Uterus (tissue), 4 donors: ENCODE measurements around the gene DNPEP. TPM values are rescaled to one million over a fixed set of nuclear protein-coding genes. Genes with fewer than 3 reads are reported as not detected.

Source experiments
- DNase-seq, 2 donors: peaks; one replicate each; pipeline ENCODE4 v3.0.0-alpha.2; 2019 to 2020
- H3K27ac ChIP-seq, 2 donors: fragments of 200-600 bp; sonication (generic); 1 replicate in 1 of 2; 2 replicates in 1 of 2; pipeline ENCODE4 v1.5.1; 2016 to 2018
- H3K27me3 ChIP-seq, 2 donors: fragments of 200-600 bp; sonication (generic); one replicate each; pipeline ENCODE4 v1.5.1; 2018 to 2019; ENCODE audit warnings: control low read depth in 1 of 2
- H3K36me3 ChIP-seq, 2 donors: fragments of 200-600 bp; sonication (generic); one replicate each; pipeline ENCODE4 v1.5.1; 2019; ENCODE audit warnings: control low read depth in 1 of 2
- H3K4me1 ChIP-seq, 2 donors: fragments of 200-600 bp; sonication (generic); one replicate each; pipeline ENCODE4 v1.5.1; 2018 to 2019; ENCODE audit warnings: control low read depth in 1 of 2
- H3K4me3 ChIP-seq, 2 donors: fragments of 200-600 bp; sonication (generic); 1 replicate in 1 of 2; 2 replicates in 1 of 2; pipeline ENCODE4 v1.5.1; 2018 to 2019; ENCODE audit warnings: mild to moderate bottlenecking in 1 of 2
- H3K9me3 ChIP-seq, 2 donors: fragments of 200-600 bp; sonication (generic); one replicate each; pipeline ENCODE4 v1.5.1; 2019; ENCODE audit warnings: control low read depth in 1 of 2
- POLR2A ChIP-seq, 2 donors: fragments of 450-650 bp; IDR thresholded peaks; one replicate each; pipeline ENCODE4 v1.6.1; 2016; ENCODE audit warnings: antibody characterized with exemption in 2 of 2, mild to moderate bottlenecking in 1 of 2, moderate library complexity in 1 of 2
- intact Hi-C: fragments of 100-400 bp; cut with DNase I; formaldehyde crosslinking; loops from one replicate; pipeline ENCODE4 v1.15.1; 2023; ENCODE audit warnings: low total_unique reads
- small RNA-seq: library from RNA; depleted of rRNA; stranded (forward); fragments of <200 nt; gene quantifications from one replicate; pipeline ENCODE3, GENCODE V24; 2016
- total RNA-seq, 4 donors: library from RNA; depleted of rRNA in 3 of 4; stranded (reverse); fragments of >200 nt in 3 of 4; gene quantifications; one replicate each; pipeline versions ENCODE4 v1.1.0 to v1.2.4, GENCODE V29; 2014 to 2023
- TF ChIP-seq, protein P1 (sequence below), 4 experiments: fragments of 200-600 bp in 2 of 4; fragments of 450-650 bp in 2 of 4; sonication (generic) in 2 of 4; IDR thresholded peaks; one replicate each; pipeline ENCODE4 v1.5.1; 2016 to 2019; ENCODE audit warnings: antibody characterized with exemption in 4 of 4, mild to moderate bottlenecking in 2 of 4, moderate library complexity in 1 of 4
- donor health status: DM: yes; HTN: yes; CAD: no.

The DNPEP gene
- total RNA-seq, 4 donors from 2014 or later, result 35.9 to 93.7 (median 47.5) TPM

DNA sequence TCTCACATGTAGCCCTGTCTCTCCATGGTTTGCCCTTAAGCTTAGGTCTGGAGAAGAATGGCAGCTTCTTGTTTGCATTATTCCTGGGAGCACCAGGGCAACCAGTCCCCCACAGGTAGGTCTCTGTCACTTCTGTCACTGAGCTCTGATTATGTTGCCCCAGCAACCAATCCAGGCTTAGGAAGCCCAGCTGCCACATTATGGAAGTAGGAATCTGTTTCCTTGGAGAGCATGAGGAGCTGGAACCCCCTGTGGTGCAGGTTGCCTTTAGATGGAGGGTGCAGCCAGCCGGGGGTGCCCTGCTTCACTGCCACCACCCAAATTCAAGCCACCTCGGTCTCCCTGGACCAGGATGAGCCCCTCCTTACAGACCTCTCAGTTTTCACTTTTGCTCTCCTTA, 60.0 kb downstream of the DNPEP start:
- Histone ChIP-seq H3K9me3 (no peaks in the 10 kb centered on the region), H3K27me3 (peaks cover 10 to 13% of the 10 kb centered on the region in 2 donors), H3K4me1 (no peaks in the 10 kb centered on the region), H3K27ac (no peak overlapping the region), H3K4me3 (no peak overlapping the region), H3K36me3 (no peaks in the 10 kb centered on the region)
- TF ChIP-seq, protein P1, sequence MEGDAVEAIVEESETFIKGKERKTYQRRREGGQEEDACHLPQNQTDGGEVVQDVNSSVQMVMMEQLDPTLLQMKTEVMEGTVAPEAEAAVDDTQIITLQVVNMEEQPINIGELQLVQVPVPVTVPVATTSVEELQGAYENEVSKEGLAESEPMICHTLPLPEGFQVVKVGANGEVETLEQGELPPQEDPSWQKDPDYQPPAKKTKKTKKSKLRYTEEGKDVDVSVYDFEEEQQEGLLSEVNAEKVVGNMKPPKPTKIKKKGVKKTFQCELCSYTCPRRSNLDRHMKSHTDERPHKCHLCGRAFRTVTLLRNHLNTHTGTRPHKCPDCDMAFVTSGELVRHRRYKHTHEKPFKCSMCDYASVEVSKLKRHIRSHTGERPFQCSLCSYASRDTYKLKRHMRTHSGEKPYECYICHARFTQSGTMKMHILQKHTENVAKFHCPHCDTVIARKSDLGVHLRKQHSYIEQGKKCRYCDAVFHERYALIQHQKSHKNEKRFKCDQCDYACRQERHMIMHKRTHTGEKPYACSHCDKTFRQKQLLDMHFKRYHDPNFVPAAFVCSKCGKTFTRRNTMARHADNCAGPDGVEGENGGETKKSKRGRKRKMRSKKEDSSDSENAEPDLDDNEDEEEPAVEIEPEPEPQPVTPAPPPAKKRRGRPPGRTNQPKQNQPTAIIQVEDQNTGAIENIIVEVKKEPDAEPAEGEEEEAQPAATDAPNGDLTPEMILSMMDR (IDR thresholded peaks at IDR 0.05), result no peak
- DNase-seq, result no peak
- intact Hi-C loops, result no loop called here

DNA sequence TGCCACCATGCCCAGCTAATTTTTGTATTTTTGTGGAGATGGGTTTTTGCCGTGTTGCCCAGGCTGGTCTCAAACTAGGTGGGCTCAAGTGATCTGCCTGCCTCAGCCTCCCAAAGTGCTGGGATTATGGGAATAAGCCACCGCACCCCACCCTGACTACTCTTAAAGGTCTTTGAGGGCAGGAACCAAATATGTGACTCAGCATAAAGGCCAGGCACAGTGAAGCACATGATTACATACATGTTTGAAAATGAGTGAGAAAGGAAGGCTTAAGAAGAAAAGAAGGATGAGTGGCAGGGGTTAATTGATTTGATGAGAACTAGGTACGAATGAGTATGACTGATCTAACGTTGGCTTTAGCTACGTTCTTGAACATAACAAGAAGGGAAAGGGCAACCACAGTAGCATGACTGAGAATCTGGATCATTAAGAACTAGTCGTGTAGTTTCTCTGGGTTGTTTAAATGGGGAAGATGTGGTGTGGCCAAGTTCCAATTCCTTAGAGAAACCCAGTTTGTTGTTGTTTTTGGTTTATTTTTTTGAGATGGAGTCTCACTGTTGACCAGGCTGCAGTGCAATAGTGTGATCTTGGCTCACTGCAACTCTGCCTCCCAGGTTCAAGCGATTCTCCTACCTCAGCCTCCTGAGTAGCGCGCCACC, 61.9 kb downstream of the DNPEP start:
- TF ChIP-seq, protein P1 (IDR thresholded peaks at IDR 0.05), result no peak
- TF ChIP-seq POLR2A (IDR thresholded peaks at IDR 0.05), result no peak
- intact Hi-C loops, result no loop called here
- Histone ChIP-seq H3K4me3 (no peak overlapping the region), H3K9me3 (no peaks in the 10 kb centered on the region), H3K36me3 (no peaks in the 10 kb centered on the region), H3K4me1 (no peaks in the 10 kb centered on the region), H3K27ac (no peak overlapping the region), H3K27me3 (no peaks in the 10 kb centered on the region)
- DNase-seq, result no peak

DNA sequence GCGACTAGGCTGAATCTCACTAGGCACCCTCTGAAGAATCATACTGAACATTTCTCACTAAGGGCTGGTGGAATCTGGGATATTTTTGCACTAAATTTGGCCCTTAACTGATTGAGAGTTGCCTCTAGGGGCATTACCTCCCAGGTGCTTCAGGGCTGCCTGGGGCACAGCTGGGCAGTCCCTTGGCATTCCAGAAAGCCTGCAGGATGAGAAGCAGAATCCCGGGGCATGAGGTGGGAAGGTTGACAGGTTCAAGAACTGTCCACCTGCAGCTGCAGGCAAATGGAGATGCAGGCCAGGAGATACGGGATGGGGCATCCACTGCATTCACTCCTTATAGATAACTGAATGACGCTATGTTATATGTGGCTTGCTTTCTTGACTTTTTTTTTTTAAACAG, 62.6 kb downstream of the DNPEP start:
- TF ChIP-seq, protein P1 (IDR thresholded peaks at IDR 0.05), result no peak
- no peak for TF ChIP-seq POLR2A (IDR thresholded peaks at IDR 0.05)
- Histone ChIP-seq H3K4me3 (no peak overlapping the region), H3K27ac (no peak overlapping the region), H3K27me3 (no peaks in the 10 kb centered on the region), H3K4me1 (no peaks in the 10 kb centered on the region), H3K36me3 (no peaks in the 10 kb centered on the region), H3K9me3 (no peaks in the 10 kb centered on the region)
- intact Hi-C loops, result no loop called here
- no peak for DNase-seq

DNA sequence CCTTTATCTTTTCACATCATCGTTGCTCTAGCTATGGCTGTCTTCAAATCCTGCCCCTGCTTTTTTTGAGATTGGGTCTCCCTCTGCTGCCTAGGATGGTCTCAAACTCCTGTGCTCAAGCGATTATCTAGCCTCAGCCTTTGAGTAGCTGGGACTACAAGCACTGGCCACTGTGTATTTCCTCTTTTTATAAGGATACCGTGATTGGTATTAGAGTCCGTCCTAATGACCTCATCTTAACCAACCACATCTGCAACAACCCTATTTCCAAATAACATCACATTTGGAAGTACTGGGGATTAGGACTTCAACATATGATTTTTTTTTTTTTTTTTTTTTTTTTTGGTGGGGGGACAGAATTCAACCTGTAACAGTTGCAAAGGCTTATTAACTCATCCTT, 64.3 kb downstream of the DNPEP start:
- intact Hi-C loops, result no loop called here
- no peaks in the 10 kb centered on the region for H3K36me3 ChIP-seq
- no peak overlapping the region for H3K27ac ChIP-seq
- no peak overlapping the region for H3K4me3 ChIP-seq
- no peaks in the 10 kb centered on the region for H3K9me3 ChIP-seq
- H3K4me1 ChIP-seq, result no peaks in the 10 kb centered on the region
- DNase-seq, result no peak
- TF ChIP-seq, protein P1 (IDR thresholded peaks at IDR 0.05), result no peak
- TF ChIP-seq POLR2A (IDR thresholded peaks at IDR 0.05), result no peak
- no peaks in the 10 kb centered on the region for H3K27me3 ChIP-seq

Small RNAs within 50 kb of the gene (small RNA-seq; reads per million reads assigned to genes)
- not detected for gene AC053503.3

Other genes with a start within 250 kb of the DNPEP start
- 100 to 1,000 TPM in 1 of 4 donors, 10 to 100 TPM in 3; 15.0 to 162 (median 18.1) TPM for gene NHEJ1, start 227.1 kb downstream of the DNPEP start, total RNA-seq
- 1 to 10 TPM in 2 of 4 donors, under 1 TPM in 1, not detected in 1; 0.26 to 8.1 (median 1.8) TPM for gene SLC23A3, start 217.9 kb downstream of the DNPEP start, total RNA-seq
- gene CNPPD1, start 211.0 kb downstream of the DNPEP start, total RNA-seq, result 10 to 100 TPM in 3 of 4 donors, 1 to 10 TPM in 1; 3.1 to 56.2 (median 35.8) TPM
- gene RETREG2, start 209.6 kb downstream of the DNPEP start, total RNA-seq, result 100 to 1,000 TPM in 1 of 4 donors, 10 to 100 TPM in 3; 18.2 to 216 (median 74.9) TPM
- gene ZFAND2B, start 181.1 kb downstream of the DNPEP start, total RNA-seq, result 100 to 1,000 TPM in 1 of 4 donors, 10 to 100 TPM in 3; 21.7 to 212 (median 45.2) TPM
- gene ABCB6, start 169.0 kb downstream of the DNPEP start, total RNA-seq, result 10 to 100 TPM in 3 of 4 donors, 1 to 10 TPM in 1; 7.1 to 37.6 (median 27.7) TPM
- 10 to 100 TPM; 21.5 to 53.5 (median 45.9) TPM for gene ATG9A, start 158.3 kb downstream of the DNPEP start, total RNA-seq
- gene ANKZF1, start 158.1 kb downstream of the DNPEP start, total RNA-seq, result 10 to 100 TPM; 31.8 to 57.6 (median 38.7) TPM
- 10 to 100 TPM in 2 of 4 donors, 1 to 10 TPM in 2; 8.2 to 20.7 (median 10.9) TPM for gene GLB1L, start 142.5 kb downstream of the DNPEP start, total RNA-seq
- 10 to 100 TPM in 3 of 4 donors, 1 to 10 TPM in 1; 4.1 to 55.6 (median 18.0) TPM for gene STK16, start 142.4 kb downstream of the DNPEP start, total RNA-seq
- gene TUBA4B, start 134.7 kb downstream of the DNPEP start, total RNA-seq, result under 1 TPM in 2 of 4 donors, not detected in 2; 0.43 to 0.83 TPM
- gene TUBA4A, start 134.0 kb downstream of the DNPEP start, total RNA-seq, result 10 to 100 TPM in 2 of 4 donors, 1 to 10 TPM in 2; 3.7 to 32.3 (median 7.3) TPM
- 10 to 100 TPM; 32.1 to 92.1 (median 69.1) TPM for gene DNAJB2, start 108.5 kb downstream of the DNPEP start, total RNA-seq
- under 1 TPM in 2 of 4 donors, not detected in 2; 0.21 to 0.55 TPM for gene PTPRN, start 78.5 kb downstream of the DNPEP start, total RNA-seq
- not detected for gene RESP18, start 55.2 kb downstream of the DNPEP start, total RNA-seq
- gene DES, start 30.5 kb upstream of the DNPEP start, total RNA-seq, result 1,000 to 10,000 TPM in 2 of 4 donors, 100 to 1,000 TPM in 2; 578 to 3,551 (median 1,628) TPM
- gene SPEG, start 46.9 kb upstream of the DNPEP start, total RNA-seq, result 100 to 1,000 TPM in 1 of 4 donors, 10 to 100 TPM in 3; 22.9 to 318 (median 36.1) TPM
- 10 to 100 TPM; 14.1 to 39.5 (median 27.6) TPM for gene GMPPA, start 111.0 kb upstream of the DNPEP start, total RNA-seq
- gene ASIC4, start 126.6 kb upstream of the DNPEP start, total RNA-seq, result under 1 TPM in 2 of 4 donors, not detected in 2; 0.21 to 0.30 TPM
- gene CHPF, start 155.9 kb upstream of the DNPEP start, total RNA-seq, result 100 to 1,000 TPM in 1 of 4 donors, 10 to 100 TPM in 3; 16.5 to 194 (median 42.5) TPM
- 1 to 10 TPM in 2 of 4 donors, under 1 TPM in 1, not detected in 1; 0.77 to 5.3 (median 5.1) TPM for gene TMEM198, start 156.1 kb upstream of the DNPEP start, total RNA-seq
- gene OBSL1, start 183.6 kb upstream of the DNPEP start, total RNA-seq, result 100 to 1,000 TPM in 2 of 4 donors, 10 to 100 TPM in 2; 53.2 to 146 (median 113) TPM
- gene INHA, start 184.4 kb upstream of the DNPEP start, total RNA-seq, result 1 to 10 TPM in 1 of 4 donors, not detected in 3; 2.4 TPM
- 10 to 100 TPM in 2 of 4 donors, 1 to 10 TPM in 1, under 1 TPM in 1; 0.51 to 28.0 (median 13.1) TPM for gene STK11IP, start 209.9 kb upstream of the DNPEP start, total RNA-seq
- 10 to 100 TPM in 1 of 4 donors, 1 to 10 TPM in 3; 2.3 to 29.4 (median 3.5) TPM for gene SLC4A3, start 239.7 kb upstream of the DNPEP start, total RNA-seq